Large intestine (tissue), 3 donors: ENCODE measurements around the gene ADAMTS13. TPM values are rescaled to one million over a fixed set of nuclear protein-coding genes. Genes with fewer than 3 reads are reported as not detected.
"Not testable (repeated sequence)": the region's sequence is repeated elsewhere in the genome, so short reads cannot be mapped to it uniquely, and the experiment has no call there.

Experiments used
- DNase-seq, 2 donors: peaks; one replicate each; pipeline versions ENCODE4 v3.0.0 to v3.0.0-alpha.2; 2013
- H3K27ac ChIP-seq: one replicate; pipeline ENCODE4 v1.5.1; 2013; ENCODE audit warnings: low read length
- H3K27me3 ChIP-seq: 2 replicates; pipeline ENCODE4 v1.6.1; 2013; ENCODE audit warnings: low read length; ENCODE audit not compliant: control insufficient read depth, insufficient read depth
- H3K36me3 ChIP-seq: 2 replicates; pipeline ENCODE4 v1.6.1; 2013; ENCODE audit warnings: low read length; ENCODE audit not compliant: control insufficient read depth, insufficient read depth
- H3K4me1 ChIP-seq: one replicate; pipeline ENCODE4 v1.6.1; 2013; ENCODE audit warnings: low read length; ENCODE audit not compliant: control insufficient read depth, insufficient read depth
- H3K4me3 ChIP-seq: one replicate; pipeline ENCODE4 v1.5.1; 2013; ENCODE audit warnings: low read length
- H3K9me3 ChIP-seq: one replicate; pipeline ENCODE4 v1.6.1; 2013; ENCODE audit warnings: mild to moderate bottlenecking, low read depth, low read length, moderate library complexity; ENCODE audit not compliant: control insufficient read depth
- WGBS: methylation state at CpG from one replicate; pipeline ENCODE4 v1.1.5; 2013; ENCODE audit warnings: low lambda C conversion rate; ENCODE audit not compliant: insufficient coverage; 5-methylcytosine and 5-hydroxymethylcytosine counted together
- polyA plus RNA-seq: library from polyadenylated mRNA; unstranded; fragments of 120-200 nt; gene quantifications from one replicate; pipeline ENCODE4 v1.2.1, GENCODE V29; 2013

ADAMTS13 gene
- polyA plus RNA-seq, 1 donor, result 10.4 TPM

- H3K27me3 ChIP-seq, H3K4me3 ChIP-seq, H3K36me3 ChIP-seq, DNase-seq, H3K9me3 ChIP-seq: not testable (repeated sequence)
- WGBS, result no CpG with 5 or more reads among the region's 4 CpGs
- H3K4me1 ChIP-seq, result peaks cover 16% of the 10 kb centered on the region
- peak overlapping the region; percentile 62 for H3K27ac ChIP-seq
Observed at GRCh38 chr9:133391449-133391848, 30.7 kb upstream of the ADAMTS13 start.

GRCh38 chr9:133392308-133392707 lies 29.9 kb upstream of the ADAMTS13 start:
- WGBS, result no CpG with 5 or more reads among the region's 3 CpGs
- not testable (repeated sequence) for H3K36me3 ChIP-seq, H3K27me3 ChIP-seq, H3K4me3 ChIP-seq, DNase-seq, H3K9me3 ChIP-seq, H3K27ac ChIP-seq
- H3K4me1 ChIP-seq, result peaks cover 19% of the 10 kb centered on the region

GRCh38 chr9:133393399-133393798 lies 28.8 kb upstream of the ADAMTS13 start:
- no peak for DNase-seq
- no peaks in the 10 kb centered on the region for H3K36me3 ChIP-seq
- H3K27me3 ChIP-seq, result peaks cover 13% of the 10 kb centered on the region
- H3K9me3 ChIP-seq, result no peaks in the 10 kb centered on the region
- no CpG with 5 or more reads among the region's 3 CpGs for WGBS
- H3K27ac ChIP-seq, result no peak overlapping the region
- H3K4me3 ChIP-seq, result no peak overlapping the region
- H3K4me1 ChIP-seq, result peaks cover 19% of the 10 kb centered on the region

GRCh38 chr9:133394687-133395271 lies 27.4 kb upstream of the ADAMTS13 start:
- H3K4me3 ChIP-seq, result no peak overlapping the region
- H3K27me3 ChIP-seq, result peaks cover 13% of the 10 kb centered on the region
- WGBS, result no CpG with 5 or more reads among the region's 8 CpGs
- H3K4me1 ChIP-seq, result peaks cover 22% of the 10 kb centered on the region
- peak in 1 of 2 donors; percentile 18 for DNase-seq
- H3K27ac ChIP-seq, result no peak overlapping the region
- H3K9me3 ChIP-seq, result no peaks in the 10 kb centered on the region
- H3K36me3 ChIP-seq, result no peaks in the 10 kb centered on the region

GRCh38 chr9:133396952-133397351 lies 25.2 kb upstream of the ADAMTS13 start:
- DNase-seq, result no peak
- peaks cover 13% of the 10 kb centered on the region for H3K27me3 ChIP-seq
- no peaks in the 10 kb centered on the region for H3K9me3 ChIP-seq
- no CpG with 5 or more reads among the region's 14 CpGs for WGBS
- H3K36me3 ChIP-seq, result peaks cover 3% of the 10 kb centered on the region
- peaks cover 20% of the 10 kb centered on the region for H3K4me1 ChIP-seq
- H3K4me3 ChIP-seq, result no peak overlapping the region
- H3K27ac ChIP-seq, result no peak overlapping the region

- DNase-seq, result no peak
- Histone ChIP-seq H3K36me3 (peaks cover 3% of the 10 kb centered on the region), H3K27ac (no peak overlapping the region), H3K4me3 (no peak overlapping the region), H3K9me3 (no peaks in the 10 kb centered on the region), H3K27me3 (peaks cover 13% of the 10 kb centered on the region), H3K4me1 (peaks cover 20% of the 10 kb centered on the region)
- 80% methylated on average over 1 of the region's 6 CpGs for WGBS
Observed at GRCh38 chr9:133397370-133397769, 24.8 kb upstream of the ADAMTS13 start.

- DNase-seq, result no peak
- Histone ChIP-seq H3K4me1 (peaks cover 20% of the 10 kb centered on the region), H3K9me3 (no peaks in the 10 kb centered on the region), H3K36me3 (peaks cover 6% of the 10 kb centered on the region), H3K4me3 (no peak overlapping the region), H3K27me3 (peaks cover 13% of the 10 kb centered on the region), H3K27ac (no peak overlapping the region)
- WGBS, result no CpG with 5 or more reads among the region's 9 CpGs
Observed at GRCh38 chr9:133397895-133398294, 24.3 kb upstream of the ADAMTS13 start.

GRCh38 chr9:133400292-133400691 lies 21.9 kb upstream of the ADAMTS13 start:
- Histone ChIP-seq H3K9me3 (no peaks in the 10 kb centered on the region), H3K27ac (no peak overlapping the region), H3K4me3 (no peak overlapping the region), H3K36me3 (peaks cover 20% of the 10 kb centered on the region), H3K4me1 (peaks cover 6% of the 10 kb centered on the region), H3K27me3 (peaks cover 13% of the 10 kb centered on the region)
- no CpG with 5 or more reads among the region's 12 CpGs for WGBS
- DNase-seq, result no peak

GRCh38 chr9:133401588-133401987 lies 20.6 kb upstream of the ADAMTS13 start:
- H3K36me3 ChIP-seq, result peaks cover 32% of the 10 kb centered on the region
- peaks cover 6% of the 10 kb centered on the region for H3K4me1 ChIP-seq
- H3K27ac ChIP-seq, result no peak overlapping the region
- no peaks in the 10 kb centered on the region for H3K9me3 ChIP-seq
- WGBS, result no CpG with 5 or more reads among the region's 6 CpGs
- DNase-seq, result no peak
- no peak overlapping the region for H3K4me3 ChIP-seq
- H3K27me3 ChIP-seq, result peaks cover 11% of the 10 kb centered on the region

- Histone ChIP-seq H3K36me3 (peaks cover 43% of the 10 kb centered on the region), H3K4me1 (peaks cover 3% of the 10 kb centered on the region), H3K27ac (no peak overlapping the region), H3K4me3 (no peak overlapping the region), H3K9me3 (no peaks in the 10 kb centered on the region), H3K27me3 (no peaks in the 10 kb centered on the region)
- no peak for DNase-seq
- no CpG with 5 or more reads among the region's 7 CpGs for WGBS
Observed at GRCh38 chr9:133402689-133403088, 19.5 kb upstream of the ADAMTS13 start.

GRCh38 chr9:133403766-133404453 lies 18.3 kb upstream of the ADAMTS13 start:
- Histone ChIP-seq H3K4me3 (no peak overlapping the region), H3K36me3 (peaks cover 53% of the 10 kb centered on the region), H3K4me1 (peaks cover 3% of the 10 kb centered on the region), H3K9me3 (no peaks in the 10 kb centered on the region), H3K27ac (no peak overlapping the region), H3K27me3 (no peaks in the 10 kb centered on the region)
- no CpG with 5 or more reads among the region's 16 CpGs for WGBS
- DNase-seq, result no peak
